Subcutaneous abdominal adipose tissue (tissue), 5 donors: ENCODE results near the gene LOXL3.
A peak's percentile ranks its signal among the peaks of the same experiment; 100 is the strongest.

Experiments used
- H3K27ac ChIP-seq: one replicate; pipeline ENCODE4 v1.7.0; 2013; ENCODE audit warnings: low read depth, mild to moderate bottlenecking, inconsistent platforms, low read length, moderate library complexity
- H3K27me3 ChIP-seq, 5 donors: one replicate each; pipeline ENCODE4 v1.7.0; 2013; ENCODE audit warnings: low read length in 5 of 5, inconsistent platforms in 1 of 5; ENCODE audit not compliant: control insufficient read depth in 5 of 5, insufficient read depth in 4 of 5
- H3K36me3 ChIP-seq, 5 donors: one replicate each; pipeline ENCODE4 v1.7.0; 2013; ENCODE audit warnings: low read length in 5 of 5; ENCODE audit not compliant: control insufficient read depth in 5 of 5, insufficient read depth in 5 of 5
- H3K4me1 ChIP-seq, 5 donors: one replicate each; pipeline ENCODE4 v1.7.0; 2013; ENCODE audit warnings: low read length in 5 of 5, mild to moderate bottlenecking in 3 of 5, moderate library complexity in 1 of 5; ENCODE audit not compliant: control insufficient read depth in 5 of 5, insufficient read depth in 5 of 5
- H3K4me3 ChIP-seq, 5 donors: one replicate each; pipeline ENCODE4 v1.7.0; 2013; ENCODE audit warnings: low read length in 5 of 5, low read depth in 1 of 5
- H3K9ac ChIP-seq, 5 donors: one replicate each; pipeline ENCODE4 v1.7.0; 2013; ENCODE audit warnings: low read length in 5 of 5, mild to moderate bottlenecking in 4 of 5, moderate library complexity in 3 of 5
- H3K9me3 ChIP-seq, 5 donors: one replicate each; pipeline ENCODE4 v1.7.0; 2013; ENCODE audit warnings: low read length in 5 of 5; ENCODE audit not compliant: control insufficient read depth in 5 of 5
- donor health status: healthy.
- donor health status: healthy.
- donor health status: healthy.
- donor health status: healthy.
- donor health status: healthy.

The LOXL3 gene

GRCh38 chr2:74516650-74517049 lies 37.1 kb downstream of the LOXL3 start:
- no peaks in the 10 kb centered on the region for H3K36me3 ChIP-seq
- peaks cover 55 to 84% (median 69%) of the 10 kb centered on the region in 5 donors for H3K27me3 ChIP-seq
- no peak overlapping the region for H3K9ac ChIP-seq
- H3K4me1 ChIP-seq, result peaks cover 0 to 29% (median 24%) of the 10 kb centered on the region in 5 donors
- peak overlapping the region in 4 of 5 donors; percentile 44 to 65 (median 48) for H3K4me3 ChIP-seq
- no peaks in the 10 kb centered on the region for H3K9me3 ChIP-seq
- H3K27ac ChIP-seq, result no peak overlapping the region

GRCh38 chr2:74515981-74516633 lies 37.6 kb downstream of the LOXL3 start:
- peak overlapping the region in 4 of 5 donors; percentile 44 to 65 (median 48) for H3K4me3 ChIP-seq
- no peak overlapping the region for H3K9ac ChIP-seq

DNA sequence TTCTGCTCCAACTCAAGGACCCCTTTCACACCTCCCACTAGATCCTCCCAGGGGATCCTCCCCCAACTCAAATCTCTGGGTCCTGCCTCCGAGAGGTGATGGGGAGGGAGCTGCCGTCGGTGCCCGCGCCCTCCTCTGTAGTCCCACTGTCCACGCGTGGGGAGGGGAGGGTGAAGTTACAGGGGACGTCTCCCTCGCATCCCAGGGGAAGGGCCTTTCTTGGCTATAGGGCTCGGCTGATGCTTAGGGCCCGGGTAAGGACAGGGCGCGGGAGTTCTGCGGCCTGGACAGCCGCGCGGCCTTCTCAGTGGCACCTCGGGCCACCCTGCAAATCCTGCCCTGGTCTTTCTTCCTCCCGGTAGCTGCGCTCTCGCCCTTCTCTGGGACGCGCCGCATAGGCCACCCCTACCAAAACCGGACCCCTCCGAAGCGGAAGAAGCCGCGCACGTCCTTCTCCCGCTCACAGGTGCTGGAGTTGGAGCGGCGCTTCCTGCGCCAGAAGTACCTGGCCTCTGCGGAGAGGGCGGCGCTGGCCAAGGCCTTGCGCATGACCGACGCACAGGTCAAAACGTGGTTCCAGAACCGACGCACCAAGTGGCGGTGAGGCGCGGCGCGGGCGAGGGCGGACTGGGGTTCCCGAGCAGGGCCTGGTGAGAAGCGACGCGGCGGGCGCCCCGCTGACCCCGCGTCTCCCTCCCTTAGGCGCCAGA lies 38.3 kb downstream of the LOXL3 start:
- Histone ChIP-seq H3K4me3 (peak overlapping the region in 3 of 5 donors; percentile 45 to 65 (median 52)), H3K36me3 (no peaks in the 10 kb centered on the region), H3K9ac (no peak overlapping the region), H3K9me3 (no peaks in the 10 kb centered on the region), H3K4me1 (peaks cover 0 to 29% (median 24%) of the 10 kb centered on the region in 5 donors), H3K27me3 (peaks cover 63 to 91% (median 77%) of the 10 kb centered on the region in 5 donors), H3K27ac (no peak overlapping the region)

More at GRCh38 chr2:74515981-74516633, 37.6 kb downstream of the LOXL3 start:
- H3K36me3 ChIP-seq, result no peaks in the 10 kb centered on the region
- H3K4me1 ChIP-seq, result peaks cover 0 to 29% (median 24%) of the 10 kb centered on the region in 5 donors
- H3K27me3 ChIP-seq, result peaks cover 60 to 90% (median 75%) of the 10 kb centered on the region in 5 donors
- H3K9me3 ChIP-seq, result no peaks in the 10 kb centered on the region
- H3K27ac ChIP-seq, result no peak overlapping the region

GRCh38 chr2:74514368-74515270 lies 39.1 kb downstream of the LOXL3 start, which contains the start of gene TLX2:
TSS of gene TLX2 (plus strand) at chr2:74514450. CDS start at chr2:74514807, 357 bp downstream.
- no peaks in the 10 kb centered on the region for H3K36me3 ChIP-seq
- H3K9ac ChIP-seq, result no peak within 1 kb of the TSS
- peaks cover 0 to 29% (median 24%) of the 10 kb centered on the region in 5 donors for H3K4me1 ChIP-seq
- H3K27ac ChIP-seq, result no peak within 1 kb of the TSS
- H3K9me3 ChIP-seq, result no peaks in the 10 kb centered on the region
- no peak within 1 kb of the TSS for H3K4me3 ChIP-seq
- H3K27me3 ChIP-seq, result peaks cover 64 to 89% (median 75%) of the 10 kb centered on the region in 5 donors

GRCh38 chr2:74513605-74514367 lies 40.0 kb downstream of the LOXL3 start:
- no peak overlapping the region for H3K27ac ChIP-seq
- H3K27me3 ChIP-seq, result peaks cover 61 to 81% (median 70%) of the 10 kb centered on the region in 5 donors
- no peak overlapping the region for H3K4me3 ChIP-seq
- no peak overlapping the region for H3K9ac ChIP-seq
- no peaks in the 10 kb centered on the region for H3K36me3 ChIP-seq
- H3K9me3 ChIP-seq, result no peaks in the 10 kb centered on the region
- H3K4me1 ChIP-seq, result peaks cover 0 to 29% (median 24%) of the 10 kb centered on the region in 5 donors

DNA sequence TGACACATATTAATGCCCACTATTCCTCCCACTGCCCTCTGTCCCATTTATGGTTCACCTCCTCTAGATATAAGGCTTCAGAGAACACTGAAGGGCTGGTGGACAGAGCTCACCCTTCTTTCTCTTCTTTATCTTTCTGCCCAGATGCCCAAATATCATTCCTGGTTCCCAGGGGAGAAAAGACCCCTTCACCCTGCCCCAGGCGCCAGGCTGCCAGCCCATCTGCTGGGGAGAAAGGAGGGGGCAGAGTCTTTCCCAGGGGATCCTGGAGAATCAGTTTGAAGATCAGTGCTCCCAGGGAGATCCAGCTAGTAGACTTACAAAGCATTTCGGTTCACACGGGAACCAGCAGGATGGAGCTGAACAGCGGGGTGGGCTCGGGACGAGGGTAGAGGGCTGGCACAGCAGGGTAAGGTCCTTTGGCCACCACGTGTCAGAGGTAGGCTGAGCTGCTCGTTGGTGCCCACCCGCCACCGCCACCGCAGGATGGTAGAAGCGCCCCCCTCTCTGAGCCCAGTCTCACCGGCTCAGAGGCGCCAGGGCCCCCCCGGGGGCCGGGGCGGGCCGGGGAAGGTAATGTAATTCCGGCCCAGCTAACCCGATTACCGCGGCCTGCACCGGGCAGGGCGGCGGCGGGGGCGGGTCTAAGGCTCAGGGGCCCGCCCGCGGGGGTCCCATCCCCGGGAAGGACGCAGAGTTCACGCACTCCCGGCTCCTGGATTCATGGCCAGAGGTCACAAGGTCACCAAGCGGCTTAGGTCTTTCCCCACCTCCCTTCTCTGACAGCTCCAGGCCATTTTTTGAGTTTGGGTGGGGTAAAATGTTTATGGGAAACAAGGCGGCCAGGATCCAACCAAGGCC lies 40.8 kb downstream of the LOXL3 start:
- Histone ChIP-seq H3K9me3 (no peaks in the 10 kb centered on the region), H3K36me3 (no peaks in the 10 kb centered on the region), H3K9ac (no peak overlapping the region), H3K27me3 (peaks cover 54 to 73% (median 62%) of the 10 kb centered on the region in 5 donors), H3K27ac (no peak overlapping the region), H3K4me1 (peaks cover 0 to 34% (median 29%) of the 10 kb centered on the region in 5 donors), H3K4me3 (no peak overlapping the region)

GRCh38 chr2:74511104-74511989 lies 42.4 kb downstream of the LOXL3 start:
- no peak overlapping the region for H3K27ac ChIP-seq
- H3K36me3 ChIP-seq, result no peaks in the 10 kb centered on the region
- H3K9me3 ChIP-seq, result no peaks in the 10 kb centered on the region
- no peak overlapping the region for H3K4me3 ChIP-seq
- H3K9ac ChIP-seq, result no peak overlapping the region
- peaks cover 44 to 59% (median 49%) of the 10 kb centered on the region in 5 donors for H3K27me3 ChIP-seq
- peaks cover 2 to 43% (median 36%) of the 10 kb centered on the region in 5 donors for H3K4me1 ChIP-seq

- H3K9ac ChIP-seq, result no peak overlapping the region
- no peaks in the 10 kb centered on the region for H3K9me3 ChIP-seq
- H3K4me3 ChIP-seq, result no peak overlapping the region
- peaks cover 33 to 49% (median 42%) of the 10 kb centered on the region in 5 donors for H3K27me3 ChIP-seq
- H3K36me3 ChIP-seq, result peaks cover 0 to 8% (median 7%) of the 10 kb centered on the region in 5 donors
- no peak overlapping the region for H3K27ac ChIP-seq
- H3K4me1 ChIP-seq, result peaks cover 5 to 42% (median 35%) of the 10 kb centered on the region in 5 donors
Measured at GRCh38 chr2:74510272-74510671, 43.5 kb downstream of the LOXL3 start.
